ENCODE results near the gene TMEM8B.
A peak's percentile ranks its signal among the peaks of the same experiment; 100 is the strongest.
"Not testable (repeated sequence)": the region's sequence is repeated elsewhere in the genome, so short reads cannot be mapped to it uniquely, and the experiment has no call there.

The TMEM8B gene

GRCh38 chr9:35868933-35869332 lies 39.9 kb downstream of the TMEM8B start:
- no peak for DNase-seq (ENCODE audit: low read depth)

GRCh38 chr9:35869621-35870216 lies 40.7 kb downstream of the TMEM8B start:
- no peak for DNase-seq (ENCODE audit: low read depth)

- no peak for DNase-seq (ENCODE audit: low read depth)
Observed at GRCh38 chr9:35870351-35870923, 41.4 kb downstream of the TMEM8B start, which contains the start of gene OR13J1. Gene OR13J1, minus strand, starts transcription at chr9:35870401. Its CDS starts 0 bp downstream, at chr9:35870401.

- no peak for DNase-seq (ENCODE audit: low read depth)
Observed at GRCh38 chr9:35871545-35871944, 42.5 kb downstream of the TMEM8B start.

- no peak for DNase-seq (ENCODE audit: low read depth)
Observed at GRCh38 chr9:35872505-35872904, 43.5 kb downstream of the TMEM8B start.

GRCh38 chr9:35882263-35882848 lies 53.3 kb downstream of the TMEM8B start:
- DNase-seq (ENCODE audit: low read depth): peak; percentile 67

- no peak for DNase-seq (ENCODE audit: low read depth)
Observed at GRCh38 chr9:35882996-35883395, 54.0 kb downstream of the TMEM8B start.

- DNase-seq (ENCODE audit: low read depth): not testable (repeated sequence)
Observed at GRCh38 chr9:35884908-35885307, 55.9 kb downstream of the TMEM8B start.

- no peak for DNase-seq (ENCODE audit: low read depth)
Observed at GRCh38 chr9:35891646-35892045, 62.6 kb downstream of the TMEM8B start.

GRCh38 chr9:35892051-35892450 lies 63.0 kb downstream of the TMEM8B start:
- DNase-seq (ENCODE audit: low read depth): no peak

- no peak for DNase-seq (ENCODE audit: low read depth)
Observed at GRCh38 chr9:35896570-35896969, 67.5 kb downstream of the TMEM8B start.

- DNase-seq (ENCODE audit: low read depth): not testable (repeated sequence)
Observed at GRCh38 chr9:35897376-35898099, 68.5 kb downstream of the TMEM8B start.

- DNase-seq (ENCODE audit: low read depth): no peak
Observed at GRCh38 chr9:35898337-35898736, 69.3 kb downstream of the TMEM8B start.

GRCh38 chr9:35899021-35899420 lies 70.0 kb downstream of the TMEM8B start:
- no peak for DNase-seq (ENCODE audit: low read depth)

GRCh38 chr9:35903049-35903448 lies 74.0 kb downstream of the TMEM8B start:
- DNase-seq (ENCODE audit: low read depth): peak; percentile 38

- no peak for DNase-seq (ENCODE audit: low read depth)
Observed at GRCh38 chr9:35904338-35904737, 75.3 kb downstream of the TMEM8B start.

- DNase-seq (ENCODE audit: low read depth): no peak
Observed at GRCh38 chr9:35905051-35905781, 76.2 kb downstream of the TMEM8B start.

GRCh38 chr9:35905912-35906679 lies 77.1 kb downstream of the TMEM8B start, which contains the start of gene HRCT1:
Gene HRCT1, plus strand, starts transcription at chr9:35906202. Its CDS starts 86 bp downstream, at chr9:35906288.
- no peak for DNase-seq (ENCODE audit: low read depth)

GRCh38 chr9:35906923-35907699 lies 78.1 kb downstream of the TMEM8B start:
- no peak for DNase-seq (ENCODE audit: low read depth)

GRCh38 chr9:35907711-35908503 lies 78.9 kb downstream of the TMEM8B start:
- no peak for DNase-seq (ENCODE audit: low read depth)

All from activated T-cell treated with anti-CD3 and anti-CD28 coated beads for 24 hours (primary cell).